Measurements from ENCODE around the gene VAV2.
"Not testable (repeated sequence)": the region's sequence is repeated elsewhere in the genome, so short reads cannot be mapped to it uniquely, and the experiment has no call there.

Gene VAV2

DNA sequence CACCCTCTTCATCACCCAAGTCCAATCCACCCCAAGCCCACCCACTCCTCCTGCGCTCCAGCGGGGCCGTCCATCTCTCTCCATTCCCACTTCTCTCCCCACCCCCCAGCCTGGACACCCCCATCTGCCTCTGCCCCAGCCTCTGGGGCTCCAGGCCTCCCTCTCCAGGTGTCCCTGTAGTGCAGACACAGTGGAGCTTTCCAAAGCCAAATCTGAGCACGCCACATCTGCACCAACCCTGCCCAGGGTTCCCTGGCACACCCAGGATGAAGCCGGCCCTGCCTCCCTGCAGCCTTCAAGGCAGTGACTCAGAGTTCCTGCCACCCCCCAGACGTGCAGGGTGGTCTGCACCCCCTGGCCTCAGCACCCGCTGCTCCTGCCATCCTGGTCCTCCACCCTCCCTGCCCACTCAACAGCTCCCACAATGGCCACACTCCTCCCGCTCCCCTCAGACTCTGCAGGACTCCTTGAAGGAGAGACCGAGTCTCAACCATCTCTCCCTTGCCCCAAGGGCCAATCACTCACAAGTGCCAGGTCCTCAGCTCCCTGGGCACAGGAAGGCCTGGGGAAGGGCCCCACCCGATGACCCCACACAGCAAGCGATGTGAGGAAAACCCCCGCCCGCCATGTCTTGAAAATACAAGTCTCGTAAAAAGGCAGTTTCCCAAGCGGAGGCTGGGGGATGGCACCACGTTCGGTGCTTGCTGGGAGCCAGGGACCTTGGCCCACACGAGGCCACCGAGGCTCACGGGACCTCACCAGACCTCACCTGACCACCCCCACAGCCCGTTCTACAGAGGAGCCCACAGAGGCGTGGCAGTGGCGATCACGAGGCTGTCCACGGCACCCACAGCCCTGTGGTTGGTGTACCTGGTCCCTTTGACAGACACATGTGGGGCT lies 22.2 kb downstream of the VAV2 start:
- no peak for DNase-seq (ENCODE audit: low read depth in 2 of 2)

DNA sequence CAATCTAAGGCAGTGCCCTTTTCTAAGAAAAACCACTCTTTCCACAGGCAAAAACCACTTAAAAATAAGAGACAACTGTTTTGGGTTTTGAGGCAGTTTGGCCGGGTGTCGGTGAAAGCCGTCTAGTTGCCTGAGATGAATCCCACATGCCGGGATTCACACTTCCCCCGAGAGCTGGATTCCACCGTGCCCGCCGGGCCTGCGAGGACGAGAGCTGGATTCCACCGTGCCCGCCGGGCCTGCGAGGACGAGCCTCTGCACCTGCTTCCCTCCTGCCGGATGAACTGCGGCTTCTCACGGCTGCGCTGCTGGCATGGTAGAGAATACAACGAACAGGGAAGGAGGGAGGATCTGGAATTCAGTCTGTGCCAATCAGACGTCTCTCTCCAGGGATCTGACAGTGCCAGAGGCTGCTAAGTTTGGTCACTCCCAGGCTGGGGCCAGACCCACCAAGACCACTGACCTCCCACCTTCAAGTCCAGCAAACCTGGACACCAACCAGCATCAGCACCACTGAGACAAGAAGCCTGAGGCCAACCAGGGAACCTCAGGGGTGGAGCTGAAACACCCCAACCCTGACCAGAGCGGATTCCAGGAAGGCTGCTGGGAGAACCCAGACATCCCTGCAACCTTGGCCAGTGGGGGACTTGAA lies 23.0 kb downstream of the VAV2 start:
- no peak for DNase-seq (ENCODE audit: low read depth in 2 of 2)

DNA sequence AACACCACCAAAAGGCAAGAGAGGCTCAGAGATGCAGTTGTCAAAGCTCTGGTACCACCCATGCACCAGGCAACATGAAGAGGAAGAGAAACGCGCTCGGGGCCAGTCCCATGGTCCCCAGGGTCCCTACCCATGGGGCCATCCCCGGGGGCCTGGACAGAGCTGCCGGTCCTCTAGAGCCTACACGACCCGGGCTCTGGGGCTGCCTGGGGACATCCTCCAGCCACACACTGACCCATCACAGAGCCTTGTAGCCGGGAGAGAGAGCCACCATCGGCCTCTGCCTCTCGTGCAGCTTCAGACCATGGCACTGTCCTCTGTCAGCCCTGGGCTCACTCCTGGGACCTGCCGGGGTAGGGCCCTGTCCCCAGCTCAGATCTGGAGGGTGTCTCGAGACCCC lies 23.7 kb downstream of the VAV2 start:
- no peak for DNase-seq (ENCODE audit: low read depth in 2 of 2)

DNA sequence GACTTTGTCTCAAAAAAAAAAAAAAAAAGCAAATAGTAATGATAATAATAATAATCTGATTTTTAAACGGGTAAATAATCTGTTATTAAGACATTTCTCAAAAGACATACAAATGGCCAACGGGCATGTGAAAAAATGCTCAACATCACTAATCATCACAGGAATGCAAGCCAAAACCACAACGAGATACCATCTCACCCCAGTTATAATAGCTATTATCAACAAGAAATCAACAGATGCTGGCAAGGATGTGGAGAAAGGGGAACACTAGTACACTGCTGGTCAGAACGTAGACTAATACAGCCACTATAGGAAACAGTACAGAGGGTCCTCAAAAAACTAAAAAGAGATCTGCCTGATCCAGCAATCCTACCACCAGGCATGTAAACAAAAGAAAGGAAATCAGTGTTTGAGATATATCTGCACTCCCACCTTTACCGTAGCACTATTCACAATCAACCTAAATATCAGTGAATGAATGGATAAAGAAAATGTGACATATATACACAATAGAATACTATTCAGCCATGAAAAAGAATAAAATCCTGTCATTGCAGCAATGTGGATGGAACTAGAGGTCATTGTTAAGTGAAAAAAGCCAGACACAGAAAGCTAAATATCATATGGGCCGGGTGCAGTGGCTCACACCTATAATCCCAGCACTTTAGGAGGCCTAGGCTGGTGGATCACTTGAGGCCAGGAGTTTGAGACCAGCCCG lies 24.9 kb downstream of the VAV2 start:
- DNase-seq (ENCODE audit: low read depth in 2 of 2) = no peak

DNA sequence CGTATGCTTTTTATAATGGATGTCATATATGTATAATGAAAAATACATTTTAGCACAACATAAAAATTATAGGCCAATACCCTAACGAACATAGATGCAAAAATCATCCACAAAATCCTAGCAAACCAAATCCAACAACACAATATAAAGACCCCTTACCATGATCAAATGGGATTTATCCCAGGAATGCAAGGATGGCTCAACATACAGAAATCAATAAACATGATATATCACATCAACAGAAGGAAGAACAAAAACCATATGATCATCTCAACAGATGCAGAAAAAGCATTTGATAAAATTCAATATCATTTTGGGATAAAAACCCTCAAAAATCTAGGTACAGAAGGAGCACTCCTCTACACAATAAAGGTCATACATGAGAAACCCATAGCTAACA lies 27.7 kb downstream of the VAV2 start:
- no peak for DNase-seq (ENCODE audit: low read depth in 2 of 2)

DNA sequence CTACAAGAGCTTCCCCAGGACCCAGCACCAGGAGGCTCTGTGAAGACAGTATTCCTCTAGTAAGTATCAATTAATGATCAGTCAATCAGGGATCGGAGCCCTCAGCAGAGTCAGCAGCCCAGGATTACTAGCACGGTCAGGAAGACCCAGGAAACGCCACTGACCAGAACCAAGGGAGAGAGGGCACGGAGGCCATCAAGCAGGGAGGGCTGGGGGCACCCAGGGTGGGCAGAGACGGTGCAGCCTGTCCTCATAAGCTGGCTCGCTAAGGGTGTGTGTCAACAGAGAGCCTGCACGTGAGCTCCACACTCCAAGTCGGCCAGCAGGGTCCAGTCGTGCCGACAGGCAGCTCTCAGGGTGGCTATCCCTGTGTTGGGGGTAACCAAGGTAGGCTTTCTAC lies 29.0 kb downstream of the VAV2 start:
- no peak for DNase-seq (ENCODE audit: low read depth in 2 of 2)

DNA sequence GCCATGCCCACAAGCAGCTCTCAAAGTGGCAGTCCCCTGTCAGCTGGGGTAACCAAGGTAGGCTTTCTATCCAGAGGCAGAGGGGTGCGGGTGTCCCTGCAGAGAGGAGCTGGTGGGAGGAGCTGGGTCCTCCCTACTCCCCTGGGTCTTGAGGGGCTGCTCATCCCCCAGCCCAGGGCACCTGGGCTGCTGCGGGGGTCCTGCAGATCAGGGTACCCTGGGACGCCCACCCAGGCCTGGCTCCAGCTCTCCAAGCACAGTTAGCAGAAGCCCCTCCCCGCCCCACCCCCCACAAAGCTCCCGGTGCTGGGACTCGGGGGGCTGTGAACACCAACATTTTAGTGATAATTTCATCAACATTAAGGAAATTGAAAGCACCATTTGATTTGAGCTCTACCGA lies 29.8 kb downstream of the VAV2 start:
- no peak for DNase-seq (ENCODE audit: low read depth in 2 of 2)

DNA sequence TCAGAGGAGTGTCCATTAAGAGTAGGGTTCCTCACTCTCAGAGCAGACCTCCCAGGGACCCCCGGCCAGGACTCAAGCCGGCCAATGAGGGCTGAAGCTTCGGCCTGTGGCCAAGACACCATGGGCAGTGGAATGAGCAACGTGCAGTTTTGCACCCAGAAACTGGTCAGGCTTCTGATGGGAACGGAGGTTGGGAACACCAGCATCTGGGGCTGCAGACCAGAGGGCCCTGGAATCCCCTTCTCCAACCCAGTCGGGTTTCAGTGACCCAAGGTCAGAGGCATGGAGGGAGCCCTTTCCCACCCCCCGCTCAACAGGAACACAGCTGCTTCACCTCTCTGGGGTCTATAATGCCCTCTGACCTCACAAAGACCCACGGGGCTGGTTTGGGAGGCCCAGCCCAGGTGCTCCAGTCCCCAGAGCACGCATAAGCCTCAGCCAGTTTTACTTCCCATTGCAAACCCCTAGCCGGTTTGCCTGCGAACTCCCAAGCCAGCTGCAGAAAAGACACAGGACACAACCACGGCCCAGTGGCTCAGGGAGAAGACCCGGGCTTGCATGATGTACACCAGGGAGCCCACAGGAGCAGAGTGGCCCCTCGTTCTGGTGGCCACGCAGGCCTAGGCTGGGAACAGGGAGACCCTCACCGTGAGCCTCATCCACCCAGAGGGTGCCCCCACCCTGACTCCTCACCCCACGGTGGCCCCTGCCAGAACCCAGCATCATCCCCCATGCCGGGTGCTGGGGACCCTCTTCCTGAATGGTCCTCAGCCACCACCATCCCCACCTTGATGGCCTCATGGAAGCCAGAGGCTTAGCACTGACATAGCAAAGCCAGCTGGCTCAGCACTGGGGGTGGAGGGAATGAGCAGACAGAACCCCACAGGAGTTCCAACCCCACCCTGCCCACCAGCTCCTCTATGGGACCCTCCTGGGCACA lies 30.6 kb downstream of the VAV2 start:
- no peak for DNase-seq (ENCODE audit: low read depth in 2 of 2)

DNA sequence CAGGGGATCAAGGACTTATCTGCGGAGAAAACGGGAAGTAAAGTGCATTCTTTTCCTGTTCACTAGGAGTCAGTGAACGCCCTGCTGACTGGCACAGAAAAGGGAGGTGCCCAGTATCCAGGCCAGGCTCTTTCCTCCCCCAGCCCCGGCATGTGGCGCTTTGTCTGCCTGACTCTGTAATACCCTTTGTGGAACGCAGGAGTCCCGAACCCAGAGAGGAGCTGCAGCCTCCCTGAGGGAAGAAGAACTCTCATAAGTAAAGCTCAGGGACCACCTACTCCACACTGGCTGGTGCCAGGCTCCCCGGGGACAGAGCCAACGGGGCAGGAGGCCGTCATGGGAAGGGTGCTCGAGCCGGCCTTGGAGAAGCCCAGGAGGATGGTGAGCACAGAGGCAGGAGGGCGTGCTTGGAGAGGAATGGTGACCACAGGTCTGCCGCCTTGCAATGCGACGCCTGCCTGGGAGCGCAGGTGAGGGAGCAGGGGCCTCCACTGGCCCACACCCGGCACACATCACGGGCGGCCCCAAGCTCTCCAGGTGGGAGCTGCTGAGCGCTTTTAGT lies 31.5 kb downstream of the VAV2 start:
- DNase-seq (ENCODE audit: low read depth in 2 of 2) = no peak

DNA sequence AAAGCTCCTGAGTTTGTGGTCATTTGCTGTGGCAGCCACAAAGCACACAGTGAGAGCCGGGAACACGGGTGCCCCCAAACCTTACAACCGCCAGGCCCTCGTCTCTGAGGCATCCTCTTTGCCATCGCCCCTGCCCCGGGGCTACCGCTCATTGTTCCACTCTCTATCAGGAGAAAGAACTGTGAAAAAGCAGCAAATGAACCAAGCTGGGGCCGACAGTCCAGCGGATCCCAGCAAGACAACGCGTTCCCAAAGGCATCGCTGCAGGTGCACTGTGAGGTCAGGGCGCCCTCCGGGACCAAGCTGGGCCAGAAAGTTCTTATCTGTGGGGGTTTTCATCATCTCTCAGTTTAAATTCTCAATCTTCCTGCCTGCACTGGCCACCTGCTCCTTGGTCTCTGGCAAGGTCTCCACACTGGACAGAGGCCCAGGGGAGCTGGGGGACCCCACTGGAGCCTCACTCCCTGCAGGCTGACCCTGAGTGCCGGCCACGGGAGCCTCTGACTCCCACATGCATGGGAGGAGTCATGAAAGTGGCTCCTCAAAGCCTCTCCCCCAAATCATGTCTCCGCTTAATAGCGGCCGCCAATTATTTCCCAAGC lies 32.1 kb downstream of the VAV2 start:
- no peak for DNase-seq (ENCODE audit: low read depth in 2 of 2)

DNA sequence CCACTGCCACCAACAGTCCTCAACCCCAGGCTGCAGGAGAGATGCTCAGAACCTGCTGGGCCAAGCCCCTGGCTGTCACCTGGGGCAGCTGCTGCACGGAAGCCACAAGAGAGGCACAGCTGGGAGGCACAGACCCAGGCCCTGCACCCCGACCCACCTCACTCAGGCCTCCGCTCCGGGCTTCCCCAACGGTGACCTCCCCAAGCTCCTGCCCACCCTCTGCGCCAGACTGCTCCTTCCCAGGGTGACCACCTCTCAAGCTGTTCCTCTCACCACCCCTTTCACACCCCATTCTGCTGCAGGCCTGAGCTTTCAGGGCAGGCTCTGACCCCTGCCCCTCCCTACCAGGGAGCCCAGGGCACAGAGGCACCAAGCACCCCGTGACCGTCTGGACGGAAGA lies 33.0 kb downstream of the VAV2 start:
- no peak for DNase-seq (ENCODE audit: low read depth in 2 of 2)

DNA sequence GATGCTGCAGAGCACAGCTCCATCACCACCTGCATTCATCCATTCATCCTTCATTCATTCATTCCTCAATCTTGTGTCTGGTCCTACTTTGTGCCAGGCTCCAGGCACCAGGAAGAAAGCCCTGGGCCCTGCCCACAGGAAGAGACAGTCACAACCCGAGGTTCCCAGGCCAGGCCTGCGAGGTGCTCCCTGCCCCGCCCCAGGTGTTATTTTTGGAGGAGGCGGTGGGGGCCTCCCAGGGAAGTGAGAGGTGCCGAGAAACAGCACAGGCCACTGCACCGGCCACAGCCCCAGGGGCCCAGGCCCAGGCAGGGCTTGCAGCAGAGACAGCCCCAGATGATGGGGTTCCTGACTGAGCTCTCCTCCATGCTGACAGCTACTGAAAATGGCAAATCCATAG lies 33.4 kb downstream of the VAV2 start:
- DNase-seq (ENCODE audit: low read depth in 2 of 2) = no peak

DNA sequence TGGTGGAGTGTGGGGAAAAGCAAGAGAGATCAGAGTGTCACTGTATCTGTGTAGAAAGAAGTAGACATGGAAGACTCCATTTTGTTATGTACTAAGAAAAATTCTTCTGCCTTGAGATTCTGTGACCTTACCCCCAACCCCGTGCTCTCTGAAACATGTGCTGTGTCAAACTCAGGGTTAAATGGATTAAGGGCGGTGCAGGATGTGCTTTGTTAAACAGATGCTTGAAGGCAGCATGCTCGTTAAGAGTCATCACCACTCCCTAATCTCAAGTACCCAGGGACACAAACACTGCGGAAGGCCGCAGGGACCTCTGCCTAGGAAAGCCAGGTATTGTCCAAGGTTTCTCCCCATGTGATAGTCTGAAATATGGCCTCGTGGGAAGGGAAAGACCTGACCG lies 34.4 kb downstream of the VAV2 start:
- DNase-seq (ENCODE audit: low read depth in 2 of 2) = not testable (repeated sequence)

DNA sequence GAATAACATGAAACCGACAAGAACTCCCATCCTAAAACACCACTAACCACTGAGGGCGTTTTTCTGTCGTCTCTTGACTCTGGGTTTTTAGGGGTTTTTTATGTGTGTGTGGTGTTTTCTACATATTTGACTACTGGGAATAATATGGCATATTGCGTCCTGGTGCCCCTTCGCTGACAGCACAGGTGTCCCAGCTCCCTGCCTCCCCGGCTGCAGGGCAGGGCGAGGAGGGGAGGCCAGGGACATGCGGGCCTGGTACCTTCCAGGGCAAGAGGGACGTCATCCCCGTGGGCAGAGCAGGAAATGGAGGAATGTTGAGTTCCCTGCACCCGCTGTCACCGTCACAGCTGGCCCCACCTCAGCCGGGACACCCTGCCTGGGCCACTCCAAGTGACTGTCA lies 34.8 kb downstream of the VAV2 start:
- DNase-seq (ENCODE audit: low read depth in 2 of 2) = no peak

DNA sequence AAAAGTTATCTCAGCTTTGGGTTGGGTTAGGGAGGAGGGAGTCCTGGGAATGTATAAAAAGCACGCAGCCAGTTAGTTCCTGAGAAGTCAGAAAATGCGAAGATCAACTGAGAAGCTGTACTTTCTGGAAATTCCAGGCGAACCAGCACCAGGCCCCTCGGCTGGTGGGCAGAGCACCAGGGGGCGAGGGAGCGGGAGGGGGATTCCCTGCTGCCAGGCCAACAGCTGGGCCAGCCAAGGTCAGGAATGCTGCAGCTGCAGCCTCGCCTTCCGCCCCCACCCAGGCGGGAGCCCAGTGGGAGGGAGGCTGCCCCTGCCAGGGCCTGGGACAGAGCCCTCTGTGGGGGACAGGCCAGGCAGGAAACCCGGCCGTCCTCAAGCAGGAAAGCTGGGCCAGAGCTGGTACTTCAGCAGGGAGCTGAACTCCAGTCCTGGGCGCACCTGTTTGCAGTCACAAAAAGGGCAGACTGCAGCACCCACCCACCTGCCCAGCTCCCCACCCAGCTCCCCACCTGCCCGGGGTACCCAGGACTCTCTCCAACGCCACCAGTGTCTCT lies 35.5 kb downstream of the VAV2 start:
- no peak for DNase-seq (ENCODE audit: low read depth in 2 of 2)

DNA sequence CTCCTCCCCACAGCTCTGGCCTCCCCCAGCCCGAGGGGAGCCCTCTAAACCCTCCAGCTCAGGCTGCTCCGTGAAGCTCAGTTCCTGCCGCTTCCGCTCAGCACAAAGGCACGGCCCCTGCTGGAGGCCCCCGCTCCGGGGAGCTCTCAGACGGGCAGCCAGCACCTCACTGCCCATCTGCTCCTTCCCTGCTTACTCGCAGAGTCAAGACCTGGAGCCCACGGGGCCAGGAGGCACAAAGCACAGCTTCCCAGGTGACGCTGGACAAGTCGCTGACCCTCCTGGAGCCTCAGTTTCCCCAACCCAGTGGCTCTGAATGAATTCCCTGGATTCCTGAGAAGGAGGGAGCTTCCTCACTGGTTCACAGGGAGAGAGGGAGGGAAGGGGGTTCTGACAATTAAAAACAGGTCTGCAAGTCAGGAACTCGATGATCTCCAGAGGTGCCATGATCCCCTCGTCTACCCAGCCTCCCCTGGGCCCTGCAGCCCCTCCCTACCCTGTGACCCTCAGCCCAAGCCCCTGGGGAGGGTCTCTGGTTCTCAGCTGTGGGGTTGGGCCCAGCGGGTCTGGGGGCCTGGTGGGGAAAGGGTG lies 36.2 kb downstream of the VAV2 start:
- no peak for DNase-seq (ENCODE audit: low read depth in 2 of 2)

DNA sequence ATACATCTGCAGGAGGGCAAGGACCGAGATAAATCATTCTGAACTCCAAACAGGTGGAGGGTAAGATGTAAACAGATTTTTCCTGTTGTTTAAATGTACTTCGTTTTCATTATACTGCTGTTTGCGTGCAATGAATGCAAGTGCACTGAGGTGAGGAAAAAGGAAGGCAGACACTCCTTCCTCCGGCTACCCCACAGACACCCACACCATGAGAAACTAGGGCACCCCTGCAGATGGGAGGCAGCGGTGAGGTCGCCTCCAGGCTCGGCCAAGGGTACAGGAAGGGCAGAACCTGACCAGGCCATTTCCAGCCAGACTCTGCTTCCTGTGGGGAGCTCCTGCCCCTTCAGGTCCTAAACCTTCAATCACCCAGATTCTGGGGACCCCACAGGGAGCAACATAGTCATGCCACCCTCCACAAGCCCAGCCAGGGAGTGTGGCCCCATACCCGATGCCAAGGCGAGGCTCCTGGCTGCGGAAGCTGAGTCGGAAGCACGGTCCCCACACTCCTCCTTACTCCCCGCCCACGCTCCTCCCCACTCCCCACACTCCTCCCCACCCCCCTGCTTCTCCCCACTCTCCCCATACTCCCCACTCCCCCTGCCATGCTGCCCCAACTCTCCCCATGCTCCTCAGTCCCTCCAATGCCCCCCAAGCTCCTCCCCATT lies 37.1 kb downstream of the VAV2 start:
- no peak for DNase-seq (ENCODE audit: low read depth in 2 of 2)

DNA sequence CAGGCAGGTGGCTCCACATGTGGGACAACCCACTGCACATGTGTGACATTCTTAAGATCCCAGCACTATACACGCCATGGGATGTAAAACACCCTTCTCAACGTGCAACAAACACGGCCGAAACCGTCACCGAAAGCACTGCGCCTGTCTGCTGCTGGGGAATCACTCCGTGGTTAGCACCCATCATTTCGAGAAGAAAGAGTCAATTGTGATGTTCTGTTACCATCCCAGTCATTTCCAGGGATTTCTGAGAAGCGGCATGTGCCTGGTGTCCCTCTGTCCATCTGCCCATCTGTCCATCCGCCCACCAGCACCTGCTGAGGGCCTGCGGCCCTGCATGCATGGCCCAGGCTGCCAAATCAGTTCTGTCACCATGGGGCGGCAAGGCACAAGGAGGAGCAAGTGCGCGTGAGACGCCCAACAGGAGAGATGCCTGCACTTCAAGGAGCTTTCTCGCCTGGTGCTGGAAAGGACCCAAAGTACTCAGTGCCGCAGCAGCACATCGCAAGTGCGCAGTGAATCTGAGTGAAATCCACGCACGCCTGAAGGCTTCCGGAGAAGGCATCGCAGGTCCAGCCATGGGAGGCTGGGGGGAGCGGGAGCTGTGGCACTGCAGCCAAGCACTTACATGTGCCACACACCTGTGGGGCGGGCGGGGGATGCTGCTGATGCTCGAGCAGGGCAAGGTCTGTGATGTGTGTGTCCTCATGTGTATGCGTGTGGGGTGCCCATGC lies 38.0 kb downstream of the VAV2 start:
- no peak for DNase-seq (ENCODE audit: low read depth in 2 of 2)

DNA sequence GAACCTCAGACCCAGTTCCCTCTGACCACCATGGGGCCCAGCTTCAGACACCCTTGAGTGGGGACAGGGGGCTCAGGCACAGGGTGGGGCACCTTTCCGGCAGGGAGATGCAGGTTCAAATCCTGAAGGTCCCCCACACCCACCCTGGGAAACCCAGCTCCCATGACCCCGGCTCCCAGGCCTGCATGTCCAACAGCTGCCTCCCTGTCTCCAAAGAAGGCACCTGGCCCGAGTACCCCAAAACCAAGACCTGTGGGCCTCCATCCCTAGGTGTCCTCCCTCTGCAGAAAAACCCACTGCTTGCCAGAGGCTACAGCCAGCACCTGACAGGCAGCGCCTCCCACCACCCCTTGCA lies 38.5 kb downstream of the VAV2 start:
- DNase-seq (ENCODE audit: low read depth in 2 of 2) = no peak

Measured in fibroblast of skin of left quadriceps (primary cell).